ENCODE measurements around the gene RABL3. TPM values are rescaled to one million over a fixed set of nuclear protein-coding genes. Genes with fewer than 3 reads are reported as not detected.

RABL3 gene, protein sequence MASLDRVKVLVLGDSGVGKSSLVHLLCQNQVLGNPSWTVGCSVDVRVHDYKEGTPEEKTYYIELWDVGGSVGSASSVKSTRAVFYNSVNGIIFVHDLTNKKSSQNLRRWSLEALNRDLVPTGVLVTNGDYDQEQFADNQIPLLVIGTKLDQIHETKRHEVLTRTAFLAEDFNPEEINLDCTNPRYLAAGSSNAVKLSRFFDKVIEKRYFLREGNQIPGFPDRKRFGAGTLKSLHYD
- total RNA-seq (2016; rRNA removed; fragmentation: Illumina TruSeq; extraction: Trizol) (31.9 and 48.3 TPM in 2 replicates), polyA plus RNA-seq (2011; rRNA removed) (3.8 and 4.8 TPM in 2 replicates), polyA minus RNA-seq (2011; rRNA and poly(A)+ RNA removed; ENCODE audit: low replicate concordance) (1.3 and 4.8 TPM in 2 replicates), Bru-seq, nascent RNA (percentile 75 among the genes with signal in this experiment), BruChase-seq, experiment 1, labeled RNA remaining after a 6-hour chase (percentile 66 among the genes with signal in this experiment), BruChase-seq, experiment 2, labeled RNA remaining after a 2-hour chase (percentile 63 among the genes with signal in this experiment)
- 5.2 and 5.9 TPM in 2 replicates for total RNA-seq (2016; cell fraction: cytosol; rRNA removed; fragmentation: Illumina TruSeq; extraction: Trizol; ENCODE audit: low read depth)
- total RNA-seq (2016; cell fraction: insoluble cytoplasmic fraction; rRNA removed; fragmentation: Illumina TruSeq; extraction: Trizol), result 31.0 and 46.6 TPM in 2 replicates
- total RNA-seq (2016; cell fraction: membrane; rRNA removed; fragmentation: Illumina TruSeq; extraction: Trizol), result 8.3 and 9.8 TPM in 2 replicates
- total RNA-seq (2016; cell fraction: nucleus; rRNA removed; fragmentation: Illumina TruSeq; extraction: Trizol), result 16.0 and 17.0 TPM in 2 replicates
- 1.7 and 3.2 TPM in 2 replicates for polyA plus RNA-seq (2011; cell fraction: cytosol; rRNA removed)
- 1.3 and 2.1 TPM in 2 replicates for polyA plus RNA-seq (2011; cell fraction: nucleus; rRNA removed)
- polyA plus RNA-seq (2012), result 14.0 and 15.4 TPM in 2 replicates
- polyA plus RNA-seq (2016; cell fraction: cytosol; fragmentation: Illumina TruSeq; extraction: Trizol; ENCODE audit: low read depth), result 4.4 and 5.0 TPM in 2 replicates
- polyA plus RNA-seq (2016; cell fraction: insoluble cytoplasmic fraction; fragmentation: Illumina TruSeq; extraction: Trizol; ENCODE audit: low read depth), result 44.8 and 45.3 TPM in 2 replicates
- polyA plus RNA-seq (2016; cell fraction: membrane; fragmentation: Illumina TruSeq; extraction: Trizol; ENCODE audit: low read depth), result 5.6 and 7.1 TPM in 2 replicates
- 13.8 and 15.4 TPM in 2 replicates for polyA plus RNA-seq (2016; cell fraction: nucleus; fragmentation: Illumina TruSeq; extraction: Trizol; ENCODE audit: insufficient read depth, low read depth)
- 2.7 and 4.0 TPM in 2 replicates for polyA minus RNA-seq (2011; cell fraction: cytosol; rRNA and poly(A)+ RNA removed)
- 10.3 and 10.7 TPM in 2 replicates for polyA minus RNA-seq (2011; cell fraction: nucleus; rRNA and poly(A)+ RNA removed)
- long read RNA-seq, experiment 1, transcript RABL3-201 (8 exons, 3,883 nt), result major isoform, 12 of 18 reads
- long read RNA-seq, experiment 1, partial matches to known transcripts, result 3 of 18 reads
- long read RNA-seq, experiment 1, other reads (novel, unspliced or antisense), result 1 of 18 reads
- long read RNA-seq, experiment 2, transcript RABL3-201 (8 exons, 3,883 nt), result major isoform, 10 of 35 reads
- long read RNA-seq, experiment 2, partial matches to known transcripts, result 3 of 35 reads
- long read RNA-seq, experiment 2, other reads (novel, unspliced or antisense), result 22 of 35 reads

DNA sequence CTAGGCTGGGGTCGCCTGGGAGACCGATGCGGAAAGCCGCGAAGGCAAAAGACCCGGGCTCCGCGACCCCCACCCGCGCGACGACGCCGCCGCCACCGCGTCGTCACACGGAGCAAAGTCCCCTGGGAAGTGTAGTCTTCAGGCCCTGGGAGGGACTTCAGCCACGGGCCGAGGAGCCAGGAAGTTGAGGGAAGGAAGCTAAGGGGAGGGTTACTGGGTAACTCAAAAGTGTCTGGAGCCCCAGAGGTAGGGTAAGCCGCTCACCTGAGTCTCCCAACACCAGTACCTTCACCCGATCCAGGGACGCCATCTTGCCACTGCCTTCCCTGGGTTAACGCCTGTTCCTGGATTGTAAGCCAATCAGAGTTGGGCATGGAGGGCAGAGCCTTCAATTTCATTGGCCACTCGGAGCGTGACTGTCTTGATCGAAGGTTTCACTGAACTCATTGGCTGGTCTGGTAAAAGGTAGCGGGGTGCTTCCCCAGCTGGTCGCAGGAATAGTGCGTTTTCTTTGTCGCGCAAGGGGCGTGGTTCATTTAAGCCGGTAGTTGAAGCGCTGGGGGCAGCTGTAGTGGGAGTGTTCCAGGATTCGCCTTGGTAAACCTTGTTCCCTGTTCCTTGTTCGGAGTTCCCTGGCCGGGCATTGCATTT lies at the start of gene RABL3, which contains the start of gene GTF2E1:
RABL3 (minus strand) TSS at position 319 of the 651 bp plus-strand sequence; CDS start at position 310, 9 bp downstream.
GTF2E1 (plus strand) TSS at position 547 of the 651 bp plus-strand sequence. CDS start 7,809 bp downstream, outside the sequence.
- peak within 1 kb of the TSS; percentile 89 to 98 (median 90) for H3K4me3 ChIP-seq (replicated peaks in 1 of 3; ENCODE audit: insufficient read depth in 1 of 3, low read depth in 2 of 3, low read length in 3 of 3)
- H3K4me2 ChIP-seq (ENCODE audit: low read depth, low read length), result peak within 1 kb of the TSS; percentile 80
- ChIA-PET CTCF (ENCODE audit: low intra/inter-chr PET ratio, low total read pairs) (no interaction called here), POLR2A (interaction anchor here (0.6 to 2.6 kb wide), 7 partner anchors 18 to 146 kb away, joined by 3 to 18 read pairs (median 3); partner anchors contain the start of genes HGD and NDUFB4)
- WGBS (ENCODE audit: low lambda C conversion rate), result under 1% methylated on average over 23 of the region's 39 CpGs
- no peaks in the 10 kb centered on the region for H4K20me1 ChIP-seq (ENCODE audit: insufficient read depth, low read length)
- peak within 1 kb of the TSS; percentile 94 for H2AFZ ChIP-seq (ENCODE audit: low read length)
- intact Hi-C loops (cut with micrococcal nuclease; ENCODE audit: unreplicated experiment), result loop anchor here (1.0 to 5.0 kb wide), 3 partner anchors 60 to 105 kb away; partner anchors contain the start of gene HGD
- peak; percentile 99 for FAIRE-seq
- H3K27me3 ChIP-seq (ENCODE audit: control insufficient read depth in 1 of 2, insufficient read depth in 2 of 2, low read length in 2 of 2), result no peaks in the 10 kb centered on the region; a peak in 1 of 5 replicates
- H3K9me3 ChIP-seq (ENCODE audit: low read length), result no peaks in the 10 kb centered on the region
- peak within 1 kb of the TSS; percentile 98 for H3K9ac ChIP-seq (ENCODE audit: insufficient read depth, low read depth, low read length)
- peak within 1 kb of the TSS; percentile 98 for H3K27ac ChIP-seq (ENCODE audit: extremely low read length, insufficient read depth, low read length)
- peak; percentile 98 for ATAC-seq
- peak; percentile 99 for DNase-seq (ENCODE audit: low spot score)
- in situ Hi-C loops (cut with HindIII; ENCODE audit: extremely low pct_ligation_motif_present, low pct_unique_long_range_greater_than_20kb), result loop anchor here (5.0 kb wide), 1 partner anchor 65 kb away; no protein-coding TSS in a partner anchor
- H3K79me2 ChIP-seq (ENCODE audit: insufficient read depth, low read length), result peaks cover 47% of the 10 kb centered on the region
- no TSS peak for BruUV-seq (replicated peaks)
- 0 out of 5 replicates have a peak, but pooled peaks cover 0 to 7% of the 10 kb centered on the region in 2 experiments for H3K36me3 ChIP-seq (replicated peaks in 1 of 2; ENCODE audit: control insufficient read depth in 1 of 2, insufficient read depth in 2 of 2, low read length in 2 of 2)
- H3K4me1 ChIP-seq (ENCODE audit: insufficient read depth, low read length), result peaks cover 29% of the 10 kb centered on the region
- TF ChIP-seq GABPB1 (CRISPR knock-in tag; IDR thresholded peaks at IDR 0.05), result peak; percentile 88
- TF ChIP-seq TAF1 (CRISPR knock-in tag; IDR thresholded peaks at IDR 0.05), result peak; percentile 77; the same call in 1 of the 2 replicates
- peak; percentile 73 for TF ChIP-seq NFRKB (IDR thresholded peaks at IDR 0.05)
- TF ChIP-seq ZNF124 (CRISPR knock-in tag; IDR thresholded peaks at IDR 0.05), result peak; percentile 64; the same call in 1 of the 2 replicates
- TF ChIP-seq, protein P1, sequence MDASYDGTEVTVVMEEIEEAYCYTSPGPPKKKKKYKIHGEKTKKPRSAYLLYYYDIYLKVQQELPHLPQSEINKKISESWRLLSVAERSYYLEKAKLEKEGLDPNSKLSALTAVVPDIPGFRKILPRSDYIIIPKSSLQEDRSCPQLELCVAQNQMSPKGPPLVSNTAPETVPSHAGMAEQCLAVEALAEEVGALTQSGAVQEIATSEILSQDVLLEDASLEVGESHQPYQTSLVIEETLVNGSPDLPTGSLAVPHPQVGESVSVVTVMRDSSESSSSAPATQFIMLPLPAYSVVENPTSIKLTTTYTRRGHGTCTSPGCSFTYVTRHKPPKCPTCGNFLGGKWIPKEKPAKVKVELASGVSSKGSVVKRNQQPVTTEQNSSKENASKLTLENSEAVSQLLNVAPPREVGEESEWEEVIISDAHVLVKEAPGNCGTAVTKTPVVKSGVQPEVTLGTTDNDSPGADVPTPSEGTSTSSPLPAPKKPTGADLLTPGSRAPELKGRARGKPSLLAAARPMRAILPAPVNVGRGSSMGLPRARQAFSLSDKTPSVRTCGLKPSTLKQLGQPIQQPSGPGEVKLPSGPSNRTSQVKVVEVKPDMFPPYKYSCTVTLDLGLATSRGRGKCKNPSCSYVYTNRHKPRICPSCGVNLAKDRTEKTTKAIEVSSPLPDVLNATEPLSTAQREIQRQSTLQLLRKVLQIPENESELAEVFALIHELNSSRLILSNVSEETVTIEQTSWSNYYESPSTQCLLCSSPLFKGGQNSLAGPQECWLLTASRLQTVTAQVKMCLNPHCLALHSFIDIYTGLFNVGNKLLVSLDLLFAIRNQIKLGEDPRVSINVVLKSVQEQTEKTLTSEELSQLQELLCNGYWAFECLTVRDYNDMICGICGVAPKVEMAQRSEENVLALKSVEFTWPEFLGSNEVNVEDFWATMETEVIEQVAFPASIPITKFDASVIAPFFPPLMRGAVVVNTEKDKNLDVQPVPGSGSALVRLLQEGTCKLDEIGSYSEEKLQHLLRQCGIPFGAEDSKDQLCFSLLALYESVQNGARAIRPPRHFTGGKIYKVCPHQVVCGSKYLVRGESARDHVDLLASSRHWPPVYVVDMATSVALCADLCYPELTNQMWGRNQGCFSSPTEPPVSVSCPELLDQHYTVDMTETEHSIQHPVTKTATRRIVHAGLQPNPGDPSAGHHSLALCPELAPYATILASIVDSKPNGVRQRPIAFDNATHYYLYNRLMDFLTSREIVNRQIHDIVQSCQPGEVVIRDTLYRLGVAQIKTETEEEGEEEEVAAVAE (CRISPR knock-in tag; IDR thresholded peaks at IDR 0.05; ENCODE audit: borderline replicate concordance), result peak; percentile 94; the same call in 1 of the 2 replicates
- TF ChIP-seq, protein P2, sequence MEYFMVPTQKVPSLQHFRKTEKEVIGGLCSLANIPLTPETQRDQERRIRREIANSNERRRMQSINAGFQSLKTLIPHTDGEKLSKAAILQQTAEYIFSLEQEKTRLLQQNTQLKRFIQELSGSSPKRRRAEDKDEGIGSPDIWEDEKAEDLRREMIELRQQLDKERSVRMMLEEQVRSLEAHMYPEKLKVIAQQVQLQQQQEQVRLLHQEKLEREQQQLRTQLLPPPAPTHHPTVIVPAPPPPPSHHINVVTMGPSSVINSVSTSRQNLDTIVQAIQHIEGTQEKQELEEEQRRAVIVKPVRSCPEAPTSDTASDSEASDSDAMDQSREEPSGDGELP (IDR thresholded peaks at IDR 0.05; ENCODE audit: borderline replicate concordance, low read depth), result peak; percentile 87
- TF ChIP-seq, protein P3, sequence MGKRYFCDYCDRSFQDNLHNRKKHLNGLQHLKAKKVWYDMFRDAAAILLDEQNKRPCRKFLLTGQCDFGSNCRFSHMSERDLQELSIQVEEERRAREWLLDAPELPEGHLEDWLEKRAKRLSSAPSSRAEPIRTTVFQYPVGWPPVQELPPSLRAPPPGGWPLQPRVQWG (CRISPR knock-in tag; IDR thresholded peaks at IDR 0.05; ENCODE audit: borderline replicate concordance, low read depth), result no peak
- peak; percentile 95 for TF ChIP-seq YEATS4 (CRISPR knock-in tag; IDR thresholded peaks at IDR 0.05; ENCODE audit: borderline replicate concordance)
- no peak for TF ChIP-seq SP1 (IDR thresholded peaks at IDR 0.05)
- peak; percentile 97 for TF ChIP-seq SP1 (CRISPR knock-in tag; IDR thresholded peaks at IDR 0.05)
- peak; percentile 22; the same call in 1 of the 2 replicates for TF ChIP-seq AHR (CRISPR knock-in tag; IDR thresholded peaks at IDR 0.05)
- TF ChIP-seq ZNF138 (CRISPR knock-in tag; IDR thresholded peaks at IDR 0.05; ENCODE audit: low read depth), result peak; percentile 85

All from HepG2 (cell line).